ENCODE data around the gene HS3ST4.

GRCh38 chr16:25941800-25942499 is 250.2 kb downstream of the HS3ST4 start:
- no peak for TF ChIP-seq CTCF (IDR thresholded peaks at IDR 0.05)
- no peak for TF ChIP-seq POLR2A (IDR thresholded peaks at IDR 0.05)
- peak in 1 of 2 donors; percentile 33 for TF ChIP-seq EP300 (IDR thresholded peaks at IDR 0.05)

All from tibial nerve (tissue), 4 donors.